ENCODE data around the gene CNDP1.
A peak's percentile ranks its signal among the peaks of the same experiment; 100 is the strongest.

Gene CNDP1

GRCh38 chr18:74579496-74580065, 45.3 kb downstream of the CNDP1 start:
- DNase-seq (ENCODE audit: low read depth, low spot score), result peak; percentile 41

DNA sequence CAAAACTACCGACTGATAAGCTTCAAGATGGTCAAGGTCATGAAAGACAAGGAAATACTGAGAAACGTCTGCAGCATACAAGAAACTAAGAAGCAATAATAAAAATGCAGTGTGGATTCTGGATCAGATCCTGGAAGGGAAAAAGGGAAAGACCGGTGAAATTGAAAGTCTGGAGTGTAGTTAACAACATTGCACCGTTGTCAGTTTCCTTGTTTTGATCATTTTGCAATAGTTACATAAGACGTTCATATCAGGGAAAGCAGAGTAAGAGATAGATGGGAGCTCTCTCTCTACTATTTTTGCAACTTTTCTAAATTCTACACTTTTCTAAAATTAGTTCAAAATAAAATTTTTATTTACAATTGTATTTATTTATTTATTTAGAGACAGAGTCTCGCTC, 48.3 kb downstream of the CNDP1 start:
- DNase-seq (ENCODE audit: low read depth, low spot score), result no peak

DNA sequence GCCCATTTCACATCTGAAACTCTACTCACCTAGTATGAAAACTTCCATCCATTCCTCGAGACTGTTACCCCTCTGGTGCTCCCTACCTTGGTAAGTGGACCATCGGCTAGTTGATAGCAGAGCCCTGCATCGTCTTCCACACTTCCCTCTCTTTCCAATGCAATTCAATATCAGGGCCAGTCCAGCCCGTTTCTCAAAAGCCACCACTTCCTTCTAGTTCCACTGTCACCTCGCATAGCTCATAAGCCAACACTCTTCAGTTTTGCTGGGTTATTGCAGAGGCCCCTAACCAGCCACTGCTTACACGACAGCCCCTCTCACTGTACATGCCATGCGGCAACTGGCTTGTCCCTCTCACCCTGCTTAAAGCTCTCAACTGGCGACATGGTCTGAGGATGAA, 53.1 kb downstream of the CNDP1 start:
- no peak for DNase-seq (ENCODE audit: low read depth, low spot score)

GRCh38 chr18:74589021-74589420, 54.7 kb downstream of the CNDP1 start:
- DNase-seq (ENCODE audit: low read depth, low spot score), result no peak

GRCh38 chr18:74589811-74590210, 55.5 kb downstream of the CNDP1 start:
- DNase-seq (ENCODE audit: low read depth, low spot score), result no peak

DNA sequence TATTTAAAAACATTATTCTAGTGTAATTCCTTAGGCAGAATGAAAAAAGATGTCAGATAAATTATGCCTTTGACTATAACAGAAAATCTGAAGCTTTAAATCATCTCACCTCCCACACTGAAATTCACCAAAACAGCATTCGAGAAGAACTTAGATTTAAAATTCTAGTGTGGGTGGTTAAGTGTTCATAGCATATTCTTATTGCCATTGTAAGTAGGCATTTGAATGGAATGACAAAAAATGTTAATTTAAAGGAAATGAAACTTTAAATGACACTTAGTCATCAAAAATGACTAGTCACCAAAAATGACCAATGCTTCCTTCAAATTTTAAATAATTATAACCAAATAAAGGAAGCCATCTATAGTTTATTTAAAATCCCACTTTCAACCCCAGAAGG, 56.4 kb downstream of the CNDP1 start:
- DNase-seq (ENCODE audit: low read depth, low spot score), result no peak

- DNase-seq (ENCODE audit: low read depth, low spot score), result no peak
Measured at GRCh38 chr18:74595431-74595830, 61.1 kb downstream of the CNDP1 start.

DNA sequence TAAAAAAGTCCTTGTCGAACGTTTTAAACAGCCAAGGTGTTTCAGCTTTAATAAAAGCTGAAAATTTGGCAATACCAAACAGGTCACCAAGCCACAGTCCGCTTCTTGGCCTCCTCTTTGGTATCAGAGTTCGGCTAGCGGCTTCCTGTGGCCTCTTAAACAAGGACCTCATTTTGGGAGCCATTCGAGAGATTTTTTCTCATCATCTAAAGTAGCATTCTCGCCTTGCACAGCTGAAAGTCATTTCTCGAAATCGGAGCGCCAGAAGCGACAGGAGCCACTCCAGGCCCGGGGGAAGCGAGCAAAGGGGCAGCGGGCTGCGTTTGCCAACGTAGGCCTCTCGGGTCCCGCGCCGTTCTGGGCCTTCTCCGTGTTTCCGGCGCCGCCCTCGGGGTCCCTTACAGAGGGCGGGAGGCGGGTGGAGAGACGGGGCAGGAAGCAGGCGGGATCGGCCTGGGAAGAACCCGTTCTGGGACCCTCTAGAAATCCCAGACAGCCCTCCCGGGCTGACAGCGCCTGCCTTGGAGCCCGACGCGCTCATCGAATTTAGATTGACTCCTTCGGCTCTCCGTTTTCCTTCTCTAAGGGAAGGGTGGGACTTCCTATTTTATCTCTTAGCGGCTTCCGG, 62.8 kb downstream of the CNDP1 start:
- DNase-seq (ENCODE audit: low read depth, low spot score), result no peak

GRCh38 chr18:74597662-74598349, 63.5 kb downstream of the CNDP1 start, which contains the start of gene ZNF407:
Gene ZNF407 (plus strand): TSS chr18:74597870. CDS start chr18:74631020, 33,150 bp downstream.
- peak; percentile 92 for DNase-seq (ENCODE audit: low read depth, low spot score)

- DNase-seq (ENCODE audit: low read depth, low spot score), result peak; percentile 66
Measured at GRCh38 chr18:74598350-74599001, 64.2 kb downstream of the CNDP1 start.

DNA sequence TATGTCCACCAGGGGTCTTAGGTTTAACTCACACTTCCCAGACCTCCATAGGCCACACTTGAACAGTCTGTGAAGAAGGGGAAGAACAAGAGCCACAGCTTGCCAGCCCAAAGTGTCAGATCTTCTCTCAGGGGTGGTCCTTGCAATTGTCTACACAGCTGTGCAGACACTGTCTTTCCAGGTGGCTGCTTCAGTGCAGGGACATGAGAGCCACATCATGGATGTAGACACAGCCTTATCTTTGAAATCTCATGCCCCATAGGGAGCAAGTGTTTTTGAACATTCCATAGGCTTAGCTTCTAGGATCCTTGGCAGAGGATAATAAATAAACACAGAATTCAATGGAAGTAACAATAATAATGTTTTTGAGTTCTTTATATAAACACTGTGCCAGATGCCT, 70.1 kb downstream of the CNDP1 start:
- no peak for DNase-seq (ENCODE audit: low read depth, low spot score)

- no peak for DNase-seq (ENCODE audit: low read depth, low spot score)
Measured at GRCh38 chr18:74604774-74605173, 70.5 kb downstream of the CNDP1 start.

DNA sequence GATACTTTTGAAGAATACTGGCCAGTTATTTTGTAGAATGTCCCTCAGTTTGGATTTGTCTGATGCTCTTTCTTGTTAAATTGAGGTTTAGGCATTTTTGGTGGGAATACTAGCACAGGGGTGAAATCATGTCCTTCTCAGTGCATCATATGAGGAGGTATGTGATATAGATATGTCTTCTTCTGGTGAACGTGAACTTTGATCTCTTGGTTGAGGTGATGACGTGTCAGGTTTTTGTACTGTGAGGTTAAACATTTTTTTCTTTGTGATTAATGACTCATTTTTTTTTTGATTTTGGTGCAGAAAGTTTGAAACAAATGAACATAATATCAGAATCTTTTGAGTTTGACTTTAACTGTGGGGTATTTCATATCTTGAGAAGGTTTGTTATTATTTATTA, 74.4 kb downstream of the CNDP1 start:
- no peak for DNase-seq (ENCODE audit: low read depth, low spot score)

DNA sequence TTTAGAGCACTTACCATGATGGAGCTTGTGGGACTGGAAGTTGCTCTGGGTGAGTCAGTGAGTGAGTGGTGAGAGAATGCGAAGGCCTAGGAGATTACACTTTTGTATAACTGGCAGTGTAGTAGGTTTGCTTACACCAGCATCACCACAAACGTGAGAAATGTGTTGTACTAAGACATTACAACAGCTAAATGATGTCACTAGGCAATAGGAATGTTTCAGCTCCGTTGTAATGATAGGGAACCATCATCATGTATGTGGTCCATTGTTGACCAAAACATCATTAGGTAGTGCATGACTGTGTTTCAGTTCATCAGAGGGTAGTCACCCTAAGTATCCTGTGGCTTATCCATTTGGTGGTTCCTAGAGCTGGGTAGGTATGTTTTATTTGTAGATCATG, 75.2 kb downstream of the CNDP1 start:
- no peak for DNase-seq (ENCODE audit: low read depth, low spot score)

DNA sequence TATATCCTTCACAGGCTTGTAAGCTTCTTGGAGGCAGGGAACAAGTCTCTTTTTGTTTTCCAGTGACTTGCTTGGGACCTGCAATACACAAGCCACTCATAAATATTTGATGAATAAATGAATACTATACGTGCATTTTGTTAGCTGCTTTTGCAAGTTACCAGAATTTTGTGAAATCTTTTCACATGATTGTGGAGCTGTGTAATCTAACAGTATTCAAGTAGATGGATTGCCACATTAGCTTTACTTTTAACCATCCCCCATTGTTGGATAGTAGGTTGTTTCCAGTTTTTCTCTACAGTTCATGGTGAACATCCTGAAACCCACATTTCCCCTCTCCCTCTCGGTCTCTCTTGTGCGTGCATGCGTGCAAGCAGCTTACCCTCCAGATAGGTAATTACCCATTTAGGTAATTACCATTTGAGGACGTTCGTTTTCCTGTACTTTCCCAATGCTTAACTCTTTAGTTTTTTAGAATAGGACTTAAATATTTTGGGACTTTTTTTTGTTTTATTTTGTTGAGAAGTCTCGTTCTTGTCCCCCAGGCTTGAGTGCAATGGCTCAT, 75.8 kb downstream of the CNDP1 start:
- DNase-seq (ENCODE audit: low read depth, low spot score), result no peak

DNA sequence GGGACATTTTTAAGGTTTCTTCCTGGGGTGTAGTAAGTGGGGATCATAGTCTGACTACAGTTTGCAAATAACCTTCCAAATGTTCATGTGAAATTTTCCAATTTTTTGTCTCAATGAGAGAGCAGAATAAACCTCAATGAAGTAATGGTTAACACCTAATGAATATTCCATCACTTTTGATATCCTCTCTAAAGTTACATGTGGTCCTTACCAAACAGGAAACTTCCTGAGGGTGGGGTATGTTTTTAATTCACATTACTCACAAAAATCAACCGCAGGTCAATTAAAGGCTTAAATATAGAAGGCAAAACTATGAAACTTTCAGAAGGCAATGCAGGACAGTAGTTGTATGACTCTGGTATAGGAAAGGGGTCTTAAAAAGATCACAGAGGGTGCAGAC, 76.6 kb downstream of the CNDP1 start:
- DNase-seq (ENCODE audit: low read depth, low spot score), result no peak

DNA sequence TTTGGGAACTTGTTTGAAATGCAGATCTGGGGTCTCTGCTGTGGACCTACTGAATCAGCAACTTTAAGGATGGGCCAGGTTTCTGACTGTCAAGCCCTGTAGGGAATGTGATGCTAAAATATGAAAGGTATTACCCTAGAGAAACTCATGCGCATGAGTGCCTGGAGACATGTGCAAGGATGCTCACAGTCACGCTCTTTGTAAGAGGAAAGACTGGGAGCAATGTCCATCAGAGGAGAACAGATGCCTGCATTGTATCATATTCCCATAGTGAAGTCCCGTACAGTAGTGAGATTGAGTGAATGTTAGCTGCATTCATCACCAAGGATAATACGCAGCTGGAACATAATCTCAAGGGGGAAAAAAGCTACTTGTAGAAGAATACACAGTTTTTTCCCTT, 77.5 kb downstream of the CNDP1 start:
- no peak for DNase-seq (ENCODE audit: low read depth, low spot score)

DNA sequence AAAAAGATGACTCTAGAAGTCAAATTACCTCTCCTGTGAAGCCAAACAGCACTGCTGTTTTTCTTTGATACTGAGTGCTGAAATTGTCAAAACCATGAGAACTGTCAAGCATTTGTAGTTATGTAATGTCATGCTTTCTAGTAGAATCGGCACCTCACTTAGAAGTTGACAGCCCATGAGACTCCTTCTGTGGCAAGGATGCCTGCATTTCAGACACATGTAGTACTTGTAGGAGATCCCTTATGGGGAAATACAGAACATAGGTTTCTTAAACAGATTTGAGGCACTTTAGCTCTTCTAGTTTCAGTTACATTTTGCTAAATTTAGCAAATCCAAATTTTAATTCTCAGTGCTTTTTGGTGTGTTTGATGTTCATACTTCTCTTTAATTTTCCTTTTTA, 79.1 kb downstream of the CNDP1 start:
- DNase-seq (ENCODE audit: low read depth, low spot score), result no peak

DNA sequence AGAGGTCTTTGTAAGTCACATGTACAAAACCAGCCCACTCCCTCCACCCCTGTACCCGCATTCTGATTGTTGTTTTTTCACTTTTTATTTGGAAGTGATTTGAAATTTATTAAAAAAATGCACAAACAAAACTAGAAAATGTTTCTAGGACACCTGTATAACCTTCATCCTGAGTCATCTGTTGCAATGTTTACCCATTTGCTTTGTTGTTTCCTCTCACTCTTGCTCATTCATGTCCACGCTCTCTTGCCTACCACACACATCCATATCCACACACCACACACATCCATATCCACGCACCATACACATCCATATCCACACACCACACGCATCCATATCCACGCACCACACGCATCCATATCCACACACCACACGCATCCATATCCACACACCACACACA, 82.2 kb downstream of the CNDP1 start:
- no peak for DNase-seq (ENCODE audit: low read depth, low spot score)

GRCh38 chr18:74617486-74617885, 83.2 kb downstream of the CNDP1 start:
- no peak for DNase-seq (ENCODE audit: low read depth, low spot score)

DNA sequence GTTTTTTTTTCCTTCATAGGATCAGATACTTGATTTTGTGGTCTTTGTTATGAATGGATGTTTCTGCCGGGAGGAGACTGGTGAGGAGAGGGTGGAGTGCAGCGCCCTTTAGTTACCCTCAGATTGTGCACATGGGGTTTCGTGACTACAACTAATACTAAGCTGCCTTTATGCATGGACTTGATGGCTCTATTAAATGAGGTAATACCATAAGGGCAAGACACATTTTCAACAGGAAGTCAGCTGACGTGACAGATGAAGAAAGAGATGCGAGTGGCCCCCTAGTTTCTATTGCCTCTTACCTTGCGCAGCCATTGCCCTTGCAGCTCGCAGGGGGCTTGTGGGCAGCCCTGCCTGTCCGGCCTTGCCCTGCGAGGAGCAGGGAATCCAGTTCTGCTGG, 87.8 kb downstream of the CNDP1 start:
- no peak for DNase-seq (ENCODE audit: low read depth, low spot score)

GRCh38 chr18:74623047-74623816, 88.9 kb downstream of the CNDP1 start:
- no peak for DNase-seq (ENCODE audit: low read depth, low spot score)

Measured in ELF-1 (cell line).